Measurements from ENCODE around the gene DYTN. TPM values are rescaled to one million over a fixed set of nuclear protein-coding genes. Genes with fewer than 3 reads are reported as not detected.

Gene DYTN, protein sequence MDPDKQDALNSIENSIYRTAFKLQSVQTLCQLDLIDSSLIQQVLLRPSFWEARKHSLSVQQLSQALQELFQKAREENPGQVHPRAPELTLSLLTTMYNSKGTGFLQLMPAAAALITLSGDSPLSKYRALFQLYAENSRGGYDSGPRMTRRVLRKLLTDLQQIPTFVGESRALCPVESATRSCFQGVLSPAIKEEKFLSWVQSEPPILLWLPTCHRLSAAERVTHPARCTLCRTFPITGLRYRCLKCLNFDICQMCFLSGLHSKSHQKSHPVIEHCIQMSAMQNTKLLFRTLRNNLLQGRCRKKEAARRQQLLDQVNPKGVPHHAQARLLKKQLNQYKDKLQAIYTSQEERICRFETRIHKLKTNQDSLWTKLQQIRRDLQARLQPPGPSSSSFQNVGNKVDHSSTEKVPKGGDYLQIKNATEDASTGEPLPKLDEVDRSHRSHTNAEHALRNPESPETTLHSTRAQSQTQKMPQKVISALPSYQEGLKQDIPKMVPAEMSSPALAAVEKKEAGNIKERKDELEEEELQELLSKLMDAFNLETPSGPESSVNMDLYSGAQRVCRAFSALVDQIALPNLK
- total RNA-seq: not detected

DNA sequence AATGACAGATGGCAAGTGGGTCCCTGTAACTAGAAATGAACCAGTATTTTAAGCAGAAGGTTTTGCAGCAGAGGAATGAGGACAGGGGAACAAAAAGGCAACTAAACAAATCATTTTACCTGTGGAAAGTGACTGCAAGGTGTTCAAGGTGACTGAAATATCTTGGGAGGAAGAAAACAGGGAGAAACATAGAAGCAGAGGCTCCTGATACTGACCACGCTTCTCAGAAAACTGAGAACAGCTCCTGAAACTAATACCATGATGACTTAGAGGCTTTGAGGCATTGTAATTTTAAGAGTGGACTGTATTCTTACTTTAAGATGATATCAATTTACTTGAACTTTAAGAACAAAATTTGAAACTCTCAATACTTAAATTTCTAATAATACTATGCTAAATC is at the start of gene DYTN:
TSS of gene DYTN (minus strand) at position 101 of the 400 bp plus-strand sequence. CDS start 117 bp downstream, outside the sequence.
- H3K9me3 Mint-ChIP-seq: peaks cover 3% of the 10 kb centered on the region
- intact Hi-C loops (cut with micrococcal nuclease): no loop called here
- peaks cover 3% of the 10 kb centered on the region for H3K4me1 Mint-ChIP-seq (ENCODE audit: low read depth)
- DNase-seq: no peak
- H3K27ac Mint-ChIP-seq: no peak within 1 kb of the TSS
- CTCF ChIA-PET: no interaction called here
- H3K4me3 Mint-ChIP-seq: no peak within 1 kb of the TSS
- peaks cover 13% of the 10 kb centered on the region for H3K27me3 Mint-ChIP-seq (ENCODE audit: low read depth)
- H3K36me3 Mint-ChIP-seq (ENCODE audit: low read depth): no peaks in the 10 kb centered on the region

DNA sequence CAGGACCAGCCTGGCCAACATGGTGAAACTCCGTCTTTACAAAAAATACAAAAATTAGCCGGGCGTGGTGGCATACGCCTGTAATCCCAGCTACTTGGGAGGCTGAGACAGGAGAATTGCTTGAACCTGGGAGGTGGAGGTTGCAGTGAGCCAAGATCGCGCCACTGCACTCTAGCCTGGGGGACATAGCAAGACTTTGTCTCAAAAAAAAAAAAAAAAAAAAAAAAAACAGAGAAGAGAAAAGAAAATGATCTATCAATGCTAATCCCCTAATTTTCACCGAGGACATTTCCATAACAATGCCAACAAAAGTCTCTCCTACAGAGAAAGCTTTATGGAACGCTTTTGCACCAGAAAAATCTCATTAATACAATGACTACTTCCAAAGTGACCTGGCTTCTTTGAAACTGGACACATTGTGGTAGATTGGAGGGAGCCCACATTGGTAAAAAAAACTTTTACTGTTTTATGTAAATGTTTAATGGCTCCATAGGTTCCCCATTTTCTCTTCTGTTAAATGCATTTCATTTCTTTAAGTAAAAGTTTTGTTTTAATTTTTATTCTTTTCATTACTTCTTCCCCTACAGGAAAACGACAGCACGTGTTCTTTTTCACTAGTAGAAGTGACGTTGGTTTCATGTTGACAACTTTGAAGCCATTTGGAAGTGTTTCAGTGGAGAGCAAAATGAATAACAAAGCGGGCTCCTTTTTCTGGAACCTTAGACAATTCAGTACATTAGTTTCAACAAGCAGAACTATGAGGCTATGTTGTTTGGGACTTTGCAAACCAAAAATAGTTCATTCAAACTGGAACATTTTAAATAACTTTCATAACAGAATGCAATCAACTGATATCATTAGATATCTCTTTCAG is 48.1 kb upstream of the DYTN start:
- Mint-ChIP-seq H3K27ac (peak overlapping the region; percentile 95), H3K36me3 (ENCODE audit: low read depth) (peaks cover 20% of the 10 kb centered on the region), H3K4me3 (peak overlapping the region; percentile 89), H3K9me3 (no peaks in the 10 kb centered on the region), H3K27me3 (ENCODE audit: low read depth) (no peaks in the 10 kb centered on the region), H3K4me1 (ENCODE audit: low read depth) (peaks cover 36% of the 10 kb centered on the region)
- intact Hi-C loops (cut with micrococcal nuclease): loop anchor here (5.0 to 10.0 kb wide), 4 partner anchors 209 to 1499 kb away; partner anchors contain the start of genes INO80D, PIKFYVE and ZDBF2
- DNase-seq: no peak
- CTCF ChIA-PET: interaction anchor here (1.8 kb wide), 1 partner anchor 15 kb away, joined by 16 read pairs; no protein-coding TSS in a partner anchor

DNA sequence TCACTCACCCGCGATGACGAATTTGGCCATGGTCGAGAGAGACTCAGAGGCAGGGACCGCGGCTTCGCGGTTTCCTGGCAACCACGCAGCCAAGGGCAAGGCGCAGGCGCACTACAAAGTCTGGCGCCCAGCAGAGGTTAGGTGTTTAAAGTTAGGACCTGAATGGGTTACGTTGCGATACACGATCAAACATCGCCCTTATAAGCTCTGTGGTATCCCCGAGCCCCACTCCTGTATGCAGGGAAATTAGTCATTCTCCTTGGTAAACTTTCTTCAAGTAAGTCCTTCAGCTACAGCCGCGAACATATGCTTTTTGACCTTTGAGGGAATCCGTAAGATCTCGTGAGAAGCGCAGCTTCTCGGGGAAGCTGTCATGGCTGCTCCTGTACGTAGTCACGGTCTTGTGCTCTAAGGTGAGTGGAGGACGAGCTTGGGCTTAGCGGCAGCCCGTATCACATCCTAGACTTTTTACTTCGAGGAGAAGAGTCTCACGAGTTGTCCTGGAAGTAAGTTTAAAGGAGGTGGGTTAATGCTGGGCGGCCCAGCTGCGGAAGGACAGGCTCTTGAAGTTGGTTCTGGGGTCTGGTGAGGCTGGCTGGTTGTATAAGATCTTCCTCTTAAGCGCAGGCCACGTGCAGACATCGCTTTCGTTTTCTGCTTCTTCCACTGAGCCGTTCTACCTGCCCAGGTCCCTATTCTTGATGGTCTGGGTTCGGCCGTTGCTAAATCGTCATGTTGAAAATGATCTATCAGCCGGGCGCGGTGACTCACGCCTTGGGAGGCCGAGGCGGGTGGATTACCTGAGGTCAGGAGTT is 47.3 kb upstream of the DYTN start, which contains the start of the genes FASTKD2 and MDH1B:
TSS of gene FASTKD2 (plus strand) at position 365 of the 815 bp plus-strand sequence. CDS start 1,088 bp downstream, outside the sequence.
TSS of gene MDH1B (minus strand) at position 87 of the 815 bp plus-strand sequence. CDS start at position 30, 57 bp downstream.
- Mint-ChIP-seq H3K4me3 (peak within 1 kb of the TSS; percentile 89), H3K9me3 (no peaks in the 10 kb centered on the region), H3K27ac (peak within 1 kb of the TSS; percentile 95), H3K4me1 (ENCODE audit: low read depth) (peaks cover 35% of the 10 kb centered on the region), H3K36me3 (ENCODE audit: low read depth) (peaks cover 18% of the 10 kb centered on the region), H3K27me3 (ENCODE audit: low read depth) (no peaks in the 10 kb centered on the region)
- DNase-seq: peak; percentile 91
- CTCF ChIA-PET: interaction anchor here (0.7 to 1.4 kb wide), 2 partner anchors 12 to 17 kb away, joined by 3 to 9 read pairs; no protein-coding TSS in a partner anchor
- intact Hi-C loops (cut with micrococcal nuclease): loop anchor here (1.0 to 10.0 kb wide), 14 partner anchors 16 to 1499 kb away; partner anchors contain the start of genes CCNYL1, CREB1, EEF1B2 and INO80D

DNA sequence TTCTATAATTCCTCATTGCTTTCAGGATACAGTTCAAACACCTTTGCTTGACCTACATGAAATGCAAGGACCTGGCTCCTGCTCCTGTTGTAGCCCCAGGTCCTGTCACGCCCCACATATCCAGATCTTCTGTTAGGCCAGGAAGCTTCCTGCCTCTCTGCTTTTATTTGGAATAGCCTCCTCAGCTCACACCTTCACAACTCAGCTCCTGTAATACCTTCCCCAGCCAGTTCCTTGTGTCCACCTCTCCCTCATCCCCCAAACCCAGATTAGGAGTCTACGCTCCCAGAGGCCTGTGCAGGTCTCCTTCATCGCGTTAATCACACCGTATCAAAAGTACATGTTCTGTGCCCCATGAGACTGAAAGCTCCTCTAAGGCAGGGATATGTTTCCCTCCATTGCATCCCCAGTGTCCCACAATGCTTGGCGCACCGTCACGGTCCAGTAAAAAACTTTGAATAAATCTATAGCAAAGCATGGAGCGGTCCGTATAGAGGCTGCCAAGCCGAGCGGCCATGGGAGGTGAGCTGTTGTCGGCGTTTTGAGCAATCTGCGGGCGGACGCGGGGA is 46.6 kb upstream of the DYTN start:
- Mint-ChIP-seq H3K27ac (peak overlapping the region; percentile 95), H3K9me3 (no peaks in the 10 kb centered on the region), H3K4me1 (ENCODE audit: low read depth) (peaks cover 31% of the 10 kb centered on the region), H3K36me3 (ENCODE audit: low read depth) (peaks cover 15% of the 10 kb centered on the region), H3K27me3 (ENCODE audit: low read depth) (no peaks in the 10 kb centered on the region), H3K4me3 (peak overlapping the region; percentile 89)
- CTCF ChIA-PET: interaction anchor here (0.7 to 1.4 kb wide), 3 partner anchors 13 to 709 kb away, joined by 3 to 9 read pairs (median 3); no protein-coding TSS in a partner anchor
- intact Hi-C loops (cut with micrococcal nuclease): loop anchor here (1.0 to 10.0 kb wide), 14 partner anchors 17 to 1500 kb away; partner anchors contain the start of genes CCNYL1, CREB1, EEF1B2 and INO80D
- no peak for DNase-seq

DNA sequence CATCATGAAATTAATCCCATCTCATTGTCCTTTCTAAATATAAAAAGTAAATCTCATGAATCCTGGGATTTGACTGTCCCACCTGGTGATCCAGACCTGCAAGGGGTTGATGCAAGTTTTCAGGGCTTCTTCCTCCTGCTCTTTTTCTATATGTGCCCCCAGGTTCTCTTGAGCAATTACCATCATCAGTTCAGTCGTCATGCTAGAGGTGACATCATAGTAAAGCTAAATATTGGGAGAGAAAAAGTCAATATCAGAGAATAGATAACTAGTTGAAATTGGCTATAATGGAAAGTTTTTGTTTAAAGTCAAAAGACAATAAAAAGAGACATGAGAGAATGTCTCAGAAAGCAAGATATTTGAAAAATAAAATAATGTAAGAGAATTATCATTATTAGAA is 38.6 kb upstream of the DYTN start:
- intact Hi-C loops (cut with micrococcal nuclease): no loop called here
- Mint-ChIP-seq H3K36me3 (ENCODE audit: low read depth) (no peaks in the 10 kb centered on the region), H3K9me3 (no peaks in the 10 kb centered on the region), H3K4me3 (no peak overlapping the region), H3K27ac (no peak overlapping the region), H3K27me3 (ENCODE audit: low read depth) (peaks cover 13% of the 10 kb centered on the region), H3K4me1 (ENCODE audit: low read depth) (no peaks in the 10 kb centered on the region)
- DNase-seq: no peak
- CTCF ChIA-PET: no interaction called here

DNA sequence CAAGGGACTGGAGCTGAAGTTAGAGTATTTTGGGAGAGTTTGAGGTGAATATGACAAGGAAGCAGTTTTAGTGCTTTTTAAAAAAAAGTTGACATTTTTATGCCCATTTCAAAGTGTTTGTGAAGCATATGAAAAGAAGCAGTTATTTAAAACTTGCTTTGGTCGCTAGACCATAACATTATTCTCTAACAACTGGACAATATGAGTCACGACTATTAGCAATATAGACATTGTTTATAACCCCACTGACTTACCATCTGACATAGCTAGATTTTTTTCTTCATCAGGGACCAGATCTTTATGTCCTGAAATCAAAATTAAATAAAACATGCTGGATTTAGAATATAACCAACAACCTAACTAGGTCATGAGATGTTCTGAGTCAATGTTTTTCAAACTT is 22.6 kb upstream of the DYTN start:
- Mint-ChIP-seq H3K27me3 (ENCODE audit: low read depth) (no peaks in the 10 kb centered on the region), H3K4me3 (no peak overlapping the region), H3K4me1 (ENCODE audit: low read depth) (peaks cover 5% of the 10 kb centered on the region), H3K36me3 (ENCODE audit: low read depth) (no peaks in the 10 kb centered on the region), H3K27ac (no peak overlapping the region), H3K9me3 (no peaks in the 10 kb centered on the region)
- intact Hi-C loops (cut with micrococcal nuclease): no loop called here
- no peak for DNase-seq
- CTCF ChIA-PET: no interaction called here

DNA sequence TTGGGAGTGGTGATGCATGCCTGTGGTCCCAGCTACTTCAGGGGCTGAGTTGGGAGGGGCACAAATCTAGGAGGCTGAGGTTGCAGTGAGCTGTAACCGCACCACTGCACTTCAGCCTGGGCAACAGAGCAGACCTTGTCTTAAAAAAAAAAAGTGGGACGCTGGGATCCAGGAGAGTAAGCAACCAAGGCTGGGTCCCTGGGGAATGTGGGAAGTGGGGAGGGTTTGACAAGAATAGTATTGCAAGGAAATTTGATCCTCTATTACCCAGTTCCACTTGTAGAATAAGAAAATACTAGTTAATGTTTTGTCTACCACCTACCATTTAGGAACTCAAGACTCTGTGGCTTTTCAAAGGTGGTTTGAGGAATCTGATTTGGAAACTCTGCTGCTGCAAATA is 21.1 kb upstream of the DYTN start:
- no peak for DNase-seq
- CTCF ChIA-PET: no interaction called here
- H3K27me3 Mint-ChIP-seq (ENCODE audit: low read depth): no peaks in the 10 kb centered on the region
- intact Hi-C loops (cut with micrococcal nuclease): no loop called here
- H3K36me3 Mint-ChIP-seq (ENCODE audit: low read depth): no peaks in the 10 kb centered on the region
- no peaks in the 10 kb centered on the region for H3K9me3 Mint-ChIP-seq
- no peak overlapping the region for H3K27ac Mint-ChIP-seq
- peaks cover 5% of the 10 kb centered on the region for H3K4me1 Mint-ChIP-seq (ENCODE audit: low read depth)
- H3K4me3 Mint-ChIP-seq: no peak overlapping the region

DNA sequence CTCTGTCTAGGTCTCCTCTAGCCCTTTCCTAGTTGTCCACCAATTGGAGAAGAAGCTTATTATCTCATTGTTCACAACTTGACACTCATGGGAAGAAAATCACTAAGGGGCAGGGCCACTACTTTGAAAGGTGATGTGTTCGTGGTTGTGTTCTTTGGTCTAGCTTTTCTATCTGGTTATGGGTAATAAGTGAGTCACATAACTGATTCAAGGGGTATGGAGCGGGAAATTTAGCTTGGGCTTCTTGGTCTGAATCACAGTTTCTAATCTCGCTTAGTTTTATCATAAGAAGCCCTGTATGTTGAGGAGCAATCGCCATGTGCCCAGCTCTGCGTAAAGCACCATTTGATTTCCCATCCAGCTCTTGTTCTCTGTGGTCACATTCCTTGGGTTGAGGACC is 18.7 kb upstream of the DYTN start:
- Mint-ChIP-seq H3K27me3 (ENCODE audit: low read depth) (no peaks in the 10 kb centered on the region), H3K27ac (no peak overlapping the region), H3K4me1 (ENCODE audit: low read depth) (peaks cover 5% of the 10 kb centered on the region), H3K4me3 (no peak overlapping the region), H3K36me3 (ENCODE audit: low read depth) (no peaks in the 10 kb centered on the region), H3K9me3 (no peaks in the 10 kb centered on the region)
- CTCF ChIA-PET: interaction anchor here (1.0 to 1.3 kb wide), 2 partner anchors 46 to 251 kb away, joined by 3 read pairs; no protein-coding TSS in a partner anchor
- DNase-seq: peak; percentile 11
- intact Hi-C loops (cut with micrococcal nuclease): loop anchor here (1.0 kb wide), 1 partner anchor 386 kb away; no protein-coding TSS in a partner anchor

DNA sequence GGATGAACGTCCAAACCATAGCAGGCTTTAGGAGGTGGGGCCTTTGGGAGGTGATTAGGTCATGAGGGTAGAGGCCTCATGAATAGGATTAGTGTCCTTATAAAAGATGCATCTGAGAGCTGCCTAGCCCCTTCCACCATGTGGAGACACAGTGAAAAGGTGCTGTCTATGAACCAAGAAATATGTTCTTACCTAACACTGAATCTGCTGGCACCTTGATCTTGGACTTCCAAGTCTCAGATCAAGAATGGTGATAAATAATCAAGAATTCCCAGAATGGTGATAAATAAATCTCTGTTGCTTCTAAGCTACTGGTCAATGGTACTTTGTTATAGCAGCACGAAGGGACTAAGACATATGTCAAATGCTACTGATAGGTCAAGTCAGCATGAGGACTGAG is 15.1 kb upstream of the DYTN start:
- intact Hi-C loops (cut with micrococcal nuclease): no loop called here
- Mint-ChIP-seq H3K27me3 (ENCODE audit: low read depth) (peaks cover 17% of the 10 kb centered on the region), H3K4me3 (no peak overlapping the region), H3K27ac (no peak overlapping the region), H3K36me3 (ENCODE audit: low read depth) (no peaks in the 10 kb centered on the region), H3K4me1 (ENCODE audit: low read depth) (peaks cover 5% of the 10 kb centered on the region), H3K9me3 (no peaks in the 10 kb centered on the region)
- CTCF ChIA-PET: interaction anchor here (0.6 to 0.7 kb wide), 2 partner anchors 84 to 446 kb away, joined by 3 to 6 read pairs; no protein-coding TSS in a partner anchor
- DNase-seq: no peak

DNA sequence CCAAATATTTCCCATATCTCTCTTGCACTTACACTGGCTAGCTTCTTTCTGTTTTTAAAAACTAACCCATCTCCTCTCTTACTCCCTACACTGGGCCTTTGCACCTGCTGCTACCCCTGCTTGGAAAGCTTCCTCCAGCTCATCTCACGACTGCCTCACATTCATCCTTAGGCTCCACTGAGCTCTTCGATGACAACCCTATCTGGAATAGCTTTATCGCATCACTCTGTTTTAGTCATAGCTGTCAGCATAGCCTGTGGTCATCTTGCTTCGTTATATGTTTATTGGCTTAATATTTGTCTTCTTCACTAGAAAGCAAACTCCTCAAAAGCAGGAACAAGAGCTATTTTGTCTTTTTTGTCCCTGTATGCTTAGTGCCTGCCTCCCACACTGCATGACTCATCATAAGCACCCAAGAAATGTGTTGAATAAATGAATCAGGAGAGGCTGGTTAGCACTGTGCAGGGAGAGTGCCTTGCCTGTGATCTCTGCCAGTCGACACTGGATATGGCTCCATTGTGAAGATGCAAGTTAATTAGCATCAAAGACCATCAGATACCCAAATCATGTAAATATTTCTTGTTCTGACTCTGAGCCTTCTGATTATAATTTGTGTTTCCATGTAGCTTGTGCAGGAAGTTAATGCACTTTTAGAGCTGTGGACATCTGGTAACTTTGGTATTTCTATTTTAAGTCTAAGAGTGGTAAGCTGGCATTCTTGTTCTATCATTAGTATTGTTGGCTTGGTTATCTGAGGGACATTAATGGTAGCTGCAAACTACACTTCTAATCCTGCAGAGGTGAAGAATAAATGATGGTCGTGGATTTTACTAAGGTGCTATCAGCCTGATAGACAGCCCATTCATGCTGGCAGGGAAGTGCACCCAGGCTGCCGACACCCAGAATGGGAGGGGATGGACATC is 10.3 kb upstream of the DYTN start:
- DNase-seq: peak; percentile 8
- Mint-ChIP-seq H3K4me3 (no peak overlapping the region), H3K4me1 (ENCODE audit: low read depth) (no peaks in the 10 kb centered on the region), H3K27ac (no peak overlapping the region), H3K27me3 (ENCODE audit: low read depth) (peaks cover 38% of the 10 kb centered on the region), H3K36me3 (ENCODE audit: low read depth) (no peaks in the 10 kb centered on the region), H3K9me3 (no peaks in the 10 kb centered on the region)
- intact Hi-C loops (cut with micrococcal nuclease): no loop called here
- CTCF ChIA-PET: no interaction called here
